Fibroblast of lung (primary cell): ENCODE results near the gene PLTP.

Experiments
- CTCF ChIP-seq, 2 donors: IDR thresholded peaks in 1 of 2; conservative IDR thresholded peaks in 1 of 2; 1 replicate in 1 of 2; 2 replicates in 1 of 2; pipeline ENCODE4 v1.5.1; 2011 to 2012; ENCODE audit warnings: low read length in 2 of 2, control low read depth in 1 of 2, inconsistent platforms in 1 of 2, low read depth in 1 of 2, mild to moderate bottlenecking in 1 of 2
- EZH2 ChIP-seq: IDR thresholded peaks from 2 replicates; pipeline ENCODE4 v1.5.1; 2012; ENCODE audit warnings: low read length, control low read depth, mild to moderate bottlenecking; ENCODE audit errors: missing control alignments

- TF ChIP-seq CTCF (conservative IDR thresholded peaks at IDR 0.05 in 1 of 2, IDR thresholded peaks at IDR 0.05 in 1 of 2; ENCODE audit: low read depth in 1 of 2, low read length in 2 of 2) (no peak), EZH2 (no peak)
Measured at GRCh38 chr20:45897692-45898091, 14.3 kb downstream of the PLTP start.
